GM12878 (cell line): ENCODE results near the gene TTLL12. TPM values are rescaled to one million over a fixed set of nuclear protein-coding genes. Genes with fewer than 3 reads are reported as not detected.

Experiments used
- ATAC-seq: fragments of 200-7000 bp; cut with Tn5 transposase; 3 replicates; pipeline ENCODE4 v1.9.1; 2020; ENCODE audit warnings: mild to moderate bottlenecking, moderate library complexity
- BruUV-seq: library from RNA; stranded (reverse); fragments of 400-500 nt; replicated peaks from 2 replicates; lab custom pipeline; 2021; lab: Mats Ljungman, UMichigan
- CTCF ChIA-PET: fragments of 300-600 bp; sonication (Branson Sonifier 250); formaldehyde crosslinking; extraction: SDS; loops from one replicate; lab custom pipeline; 2021; ENCODE audit warnings: inconsistent platforms; lab: Yijun Ruan, JAX
- POLR2A ChIA-PET: fragments of 350-600 bp; formaldehyde crosslinking; extraction: SDS; loops from one replicate; lab custom pipeline; 2021; ENCODE audit warnings: inconsistent platforms; lab: Charles Lee
- RAD21 ChIA-PET: fragments of 300-600 bp; sonication (Branson Sonifier 250); formaldehyde crosslinking; loops from one replicate; lab custom pipeline; 2023; ENCODE audit warnings: antibody characterized with exemption; ENCODE audit not compliant: unreplicated experiment; lab: Charles Lee
- SMC1A ChIA-PET: fragments of 300-600 bp; sonication (Branson Sonifier 250); formaldehyde crosslinking; loops from one replicate; lab custom pipeline; 2023; ENCODE audit not compliant: unreplicated experiment, uncharacterized antibody; lab: Charles Lee
- DNase-seq: peaks from one replicate; pipeline ENCODE4 v3.0.0-alpha.2; 2011; ENCODE audit warnings: low read depth, low spot score
- FAIRE-seq: peaks from 3 replicates; lab custom pipeline; 2011; peaks lifted over from hg19 to GRCh38; lab: Jason Lieb, UNC
- H2AFZ ChIP-seq: 2 replicates; pipeline ENCODE4 v1.6.0; 2011; ENCODE audit warnings: low read depth, low read length, control low read depth; ENCODE audit not compliant: control insufficient read depth
- H3K27ac ChIP-seq: 2 replicates; pipeline ENCODE4 v1.5.1; 2011; ENCODE audit warnings: control low read depth; ENCODE audit not compliant: control insufficient read depth, insufficient read depth
- H3K27me3 ChIP-seq, 2 experiments: replicated peaks in 1 of 2; 2 replicates each; pipeline versions ENCODE4 v1.6.0 to v1.6.1; 2011; ENCODE audit warnings: low read length in 1 of 2; ENCODE audit not compliant: control insufficient read depth in 2 of 2, insufficient read depth in 2 of 2
- H3K36me3 ChIP-seq, 2 experiments: 2 replicates each; pipeline ENCODE4 v1.5.1; 2011; ENCODE audit warnings: low read length in 1 of 2; ENCODE audit not compliant: control insufficient read depth in 2 of 2, insufficient read depth in 2 of 2
- H3K4me1 ChIP-seq: 2 replicates; pipeline ENCODE4 v1.6.1; 2011; ENCODE audit warnings: mild to moderate bottlenecking, low read length, moderate library complexity, mixed read lengths; ENCODE audit not compliant: control insufficient read depth, insufficient read depth
- H3K4me2 ChIP-seq: 2 replicates; pipeline ENCODE4 v1.6.0; 2011; ENCODE audit warnings: control low read depth; ENCODE audit not compliant: control insufficient read depth, insufficient read depth
- H3K4me3 ChIP-seq: fragments of 200-600 bp; sonication (generic); 2 replicates; pipeline ENCODE4 v1.5.1; 2016
- H3K79me2 ChIP-seq: 2 replicates; pipeline ENCODE4 v1.6.0; 2011; ENCODE audit warnings: low read length; ENCODE audit not compliant: control insufficient read depth, insufficient read depth
- H3K9ac ChIP-seq: 2 replicates; pipeline ENCODE4 v1.8.0; 2011; ENCODE audit warnings: low read length, control low read depth, mixed read lengths; ENCODE audit not compliant: control insufficient read depth, insufficient read depth
- H3K9me3 ChIP-seq: replicated peaks from 3 replicates; pipeline ENCODE4 v1.5.1; 2011; ENCODE audit warnings: mild to moderate bottlenecking, low read length; ENCODE audit not compliant: control insufficient read depth, insufficient read depth
- H4K20me1 ChIP-seq: 2 replicates; pipeline ENCODE4 v1.6.0; 2011; ENCODE audit not compliant: control insufficient read depth, insufficient read depth
- ASH2L ChIP-seq: fragments of 300-600, 200-600 bp; sonication (generic); IDR thresholded peaks from 2 replicates; pipeline ENCODE4 v1.6.1; 2017; ENCODE audit warnings: low read depth, mild to moderate bottlenecking, borderline replicate concordance
- BHLHE40 ChIP-seq, 2 experiments: fragments of 450-650 bp in 1 of 2; IDR thresholded peaks; 2 replicates each; pipeline ENCODE4 v1.6.1; 2011 to 2017; ENCODE audit warnings: low read depth in 2 of 2, borderline replicate concordance in 1 of 2, improper control_type of control experiment in 1 of 2, low read length in 1 of 2, mild to moderate bottlenecking in 1 of 2
- CHD4 ChIP-seq: fragments of 200-600 bp; sonication (generic); IDR thresholded peaks from 2 replicates; pipeline ENCODE4 v1.6.1; 2016; ENCODE audit warnings: mild to moderate bottlenecking
- CREM ChIP-seq: IDR thresholded peaks from 2 replicates; pipeline ENCODE4 v1.6.1; 2014; ENCODE audit warnings: antibody characterized with exemption, low read depth
- E4F1 ChIP-seq: fragments of 450-650 bp; IDR thresholded peaks from 2 replicates; pipeline ENCODE4 v1.6.1; 2018; ENCODE audit warnings: borderline replicate concordance, mild to moderate bottlenecking; ENCODE audit not compliant: partially characterized antibody
- FOXM1 ChIP-seq: IDR thresholded peaks from 2 replicates; pipeline ENCODE4 v1.6.1; 2012; ENCODE audit warnings: low read depth, mild to moderate bottlenecking, inconsistent platforms, low read length, moderate library complexity
- HCFC1 ChIP-seq: fragments of 150-350 bp; IDR thresholded peaks from 2 replicates; pipeline ENCODE4 v1.6.1; 2014; ENCODE audit warnings: low read length
- KDM1A ChIP-seq: fragments of 200-600 bp; sonication (generic); IDR thresholded peaks from 2 replicates; pipeline ENCODE4 v1.6.1; 2016; ENCODE audit warnings: borderline replicate concordance
- MAX ChIP-seq: IDR thresholded peaks from 2 replicates; pipeline ENCODE4 v1.6.1; 2012; ENCODE audit warnings: low read depth, low read length, improper control_type of control experiment
- MEF2B ChIP-seq: fragments of 450-650 bp; IDR thresholded peaks from 2 replicates; pipeline ENCODE4 v1.6.1; 2018; ENCODE audit warnings: mild to moderate bottlenecking, moderate library complexity; ENCODE audit not compliant: partially characterized antibody, poor library complexity, severe bottlenecking
- PAX5 ChIP-seq: IDR thresholded peaks from 2 replicates; pipeline ENCODE4 v1.6.1; 2011; ENCODE audit warnings: low read depth, low read length, borderline replicate concordance
- RUNX3 ChIP-seq: IDR thresholded peaks from 2 replicates; pipeline ENCODE4 v1.6.1; 2012; ENCODE audit warnings: low read length, inconsistent platforms
- TCF3 ChIP-seq: IDR thresholded peaks from 2 replicates; pipeline ENCODE4 v1.6.1; 2012; ENCODE audit warnings: low read depth, mild to moderate bottlenecking, low read length, borderline replicate concordance; ENCODE audit not compliant: insufficient read depth
- WRNIP1 ChIP-seq: IDR thresholded peaks from 2 replicates; pipeline ENCODE4 v1.6.1; 2011; ENCODE audit warnings: low read depth, low read length, improper control_type of control experiment, borderline replicate concordance
- YBX1 ChIP-seq: fragments of 450-650 bp; IDR thresholded peaks from 2 replicates; pipeline ENCODE4 v1.6.1; 2016; ENCODE audit warnings: antibody characterized with exemption
- ZNF622 ChIP-seq: fragments of 450-650 bp; IDR thresholded peaks from 2 replicates; pipeline ENCODE4 v1.6.1; 2017; ENCODE audit warnings: mild to moderate bottlenecking, inconsistent platforms
- WGBS: methylation state at CpG from one replicate; pipeline ENCODE4 v1.1.6; 2016; ENCODE audit warnings: low lambda C conversion rate; ENCODE audit not compliant: insufficient replicate concordance, insufficient coverage; ENCODE audit errors: missing lambda C conversion rate; 5-methylcytosine and 5-hydroxymethylcytosine counted together
- in situ Hi-C: fragments of 300-500 bp; cut with MboI; formaldehyde crosslinking; loops from 9 replicates; pipeline ENCODE4 v1.14.3; 2018; ENCODE audit warnings: mixed read lengths
- intact Hi-C: fragments of 100-400 bp; cut with micrococcal nuclease; formaldehyde crosslinking; loops from one replicate; pipeline ENCODE4 v1.14.2; 2022; ENCODE audit not compliant: unreplicated experiment
- polyA plus RNA-seq, 11 experiments: library from polyadenylated mRNA; depleted of rRNA in 4 of 11; unstranded in 6 of 11; stranded (reverse) in 5 of 11; fragments of >200 nt; fragmentation: Nextera tagmentation in 4 of 11; fragmentation: Illumina TruSeq in 1 of 11; extraction: Ambion mirVana in 4 of 11; extraction: Trizol in 1 of 11; gene quantifications; 1 replicate in 1 of 11; 2 replicates in 10 of 11; pipeline versions ENCODE4 v1.2.1 to v1.2.3, GENCODE V29; 2011 to 2016; ENCODE audit warnings: inconsistent platforms in 2 of 11, missing spikeins in 2 of 11, low read depth in 1 of 11
- total RNA-seq, 4 experiments: library from RNA; depleted of rRNA in 3 of 4; stranded (reverse); fragments of >200 nt in 3 of 4; fragmentation: Illumina TruSeq in 1 of 4; extraction: Trizol in 1 of 4; gene quantifications; 2 replicates each; pipeline versions ENCODE4 v1.2.1 to v1.2.3, GENCODE V29; 2013 to 2021

The TTLL12 gene
- total and polyA plus RNA-seq, 10 of the 15 experiments (the other 5 are each of a cell fraction or from before 2014, with no cell fraction given): 1.00 to 89.8 (median 38.5) TPM

DNA sequence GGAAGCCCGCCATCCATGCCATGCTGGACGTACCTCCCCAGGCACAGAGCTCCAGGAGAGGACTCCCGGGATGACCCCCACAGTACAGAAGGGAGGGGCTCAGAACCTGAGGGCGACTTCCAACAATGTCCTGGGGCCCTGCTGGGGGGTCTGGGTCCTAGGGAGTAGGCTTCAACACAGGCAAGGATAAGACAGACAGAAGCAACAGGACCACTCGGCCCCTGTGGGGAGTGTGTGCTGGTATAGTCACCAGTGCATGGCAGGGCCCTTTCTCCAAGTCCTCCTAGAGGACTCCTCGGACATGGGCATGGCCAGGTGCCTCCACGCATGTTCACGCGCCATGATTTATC is 16.8 kb downstream of the TTLL12 start:
- Histone ChIP-seq H3K27me3 (no peaks in the 10 kb centered on the region), H2AFZ (no peak overlapping the region), H3K9ac (no peak overlapping the region), H4K20me1 (no peaks in the 10 kb centered on the region), H3K27ac (no peak overlapping the region), H3K4me3 (no peak overlapping the region), H3K79me2 (no peaks in the 10 kb centered on the region), H3K9me3 (no peaks in the 10 kb centered on the region)
- SMC1A ChIA-PET: no interaction called here
- in situ Hi-C loops: no loop called here
- no peak for TF ChIP-seq FOXM1
- no peak for TF ChIP-seq ASH2L
- no peak for TF ChIP-seq ZNF622
- TF ChIP-seq MAX: no peak
- TF ChIP-seq HCFC1: no peak
- no peak for TF ChIP-seq KDM1A
- TF ChIP-seq RUNX3: no peak
- TF ChIP-seq PAX5: no peak
- TF ChIP-seq TCF3: no peak
- no peak for TF ChIP-seq E4F1
- no peak for TF ChIP-seq MEF2B
- no peak for TF ChIP-seq CHD4
- no peak for TF ChIP-seq YBX1
- no peak for TF ChIP-seq WRNIP1
- TF ChIP-seq BHLHE40 (IDR thresholded peaks at IDR 0.05; ENCODE audit: borderline replicate concordance in 1 of 2, low read depth in 2 of 2, low read length in 1 of 2): no peak
- TF ChIP-seq CREM: no peak
- TF ChIP-seq, all 136 proteins: peak for 0
- no peaks in the 10 kb centered on the region for H3K4me1 ChIP-seq
- ChIA-PET CTCF (no interaction called here), RAD21 (no interaction called here), POLR2A (no interaction called here)
- peaks cover 2 to 12% of the 10 kb centered on the region in 2 experiments; a peak in 3 of 4 replicates for H3K36me3 ChIP-seq
- ATAC-seq: no peak
- no peak overlapping the region for H3K4me2 ChIP-seq
- FAIRE-seq: no peak
- intact Hi-C loops: no loop called here
- no TSS peak for BruUV-seq
- 82% methylated on average over 9 of the region's 9 CpGs for WGBS
- no peak for DNase-seq
